CD4-positive, alpha-beta T cell treated with Interleukin-15 for 4 hours (primary cell): ENCODE data around the gene PAFAH2.
A peak's percentile ranks its signal among the peaks of the same experiment; 100 is the strongest.
"Not testable (repeated sequence)": the region's sequence is repeated elsewhere in the genome, so short reads cannot be mapped to it uniquely, and the experiment has no call there.

ENCODE experiments used
- DNase-seq: peaks from one replicate; pipeline ENCODE4 v3.0.0-alpha.2; 2020; ENCODE audit warnings: low spot score

The PAFAH2 gene

GRCh38 chr1:25985171-25985570 lies 12.7 kb downstream of the PAFAH2 start:
- no peak for DNase-seq

- no peak for DNase-seq
Measured at GRCh38 chr1:25979210-25979609, 18.7 kb downstream of the PAFAH2 start.

GRCh38 chr1:25978403-25978802 lies 19.5 kb downstream of the PAFAH2 start:
- DNase-seq, result no peak

- no peak for DNase-seq
Measured at GRCh38 chr1:25977801-25978200, 20.1 kb downstream of the PAFAH2 start.

- no peak for DNase-seq
Measured at GRCh38 chr1:25973610-25974321, 24.1 kb downstream of the PAFAH2 start.

GRCh38 chr1:25971811-25972180 lies 26.1 kb downstream of the PAFAH2 start:
- DNase-seq, result no peak

GRCh38 chr1:25971066-25971810 lies 26.6 kb downstream of the PAFAH2 start:
- DNase-seq, result peak; percentile 5

GRCh38 chr1:25967308-25967707 lies 30.6 kb downstream of the PAFAH2 start:
- no peak for DNase-seq

GRCh38 chr1:25959611-25960010 lies 38.3 kb downstream of the PAFAH2 start:
- DNase-seq, result no peak

- no peak for DNase-seq
Measured at GRCh38 chr1:25958465-25958864, 39.4 kb downstream of the PAFAH2 start.

GRCh38 chr1:25955553-25955952 lies 42.3 kb downstream of the PAFAH2 start:
- DNase-seq, result no peak

GRCh38 chr1:25954282-25954938 lies 43.5 kb downstream of the PAFAH2 start:
- DNase-seq, result no peak

- DNase-seq, result no peak
Measured at GRCh38 chr1:25952841-25953401, 44.9 kb downstream of the PAFAH2 start.

GRCh38 chr1:25948641-25949040 lies 49.2 kb downstream of the PAFAH2 start:
- no peak for DNase-seq

GRCh38 chr1:25947027-25947426 lies 50.8 kb downstream of the PAFAH2 start:
- DNase-seq, result no peak

- no peak for DNase-seq
Measured at GRCh38 chr1:25945761-25946160, 52.1 kb downstream of the PAFAH2 start.

- no peak for DNase-seq
Measured at GRCh38 chr1:25944986-25945385, 52.9 kb downstream of the PAFAH2 start.

- DNase-seq, result not testable (repeated sequence)
Measured at GRCh38 chr1:25943511-25943910, 54.4 kb downstream of the PAFAH2 start.

- DNase-seq, result no peak
Measured at GRCh38 chr1:25936947-25937346, 60.9 kb downstream of the PAFAH2 start.

GRCh38 chr1:25933479-25934365 lies 64.1 kb downstream of the PAFAH2 start:
- no peak for DNase-seq

- DNase-seq, result not testable (repeated sequence)
Measured at GRCh38 chr1:25932811-25933400, 65.0 kb downstream of the PAFAH2 start.
